IgD-negative memory B cell (primary cell): ENCODE results near the gene FGF19. TPM values are rescaled to one million over a fixed set of nuclear protein-coding genes. Genes with fewer than 3 reads are reported as not detected.
A peak's percentile ranks its signal among the peaks of the same experiment; 100 is the strongest.
"Not testable (repeated sequence)": the region's sequence is repeated elsewhere in the genome, so short reads cannot be mapped to it uniquely, and the experiment has no call there.

Experiments
- H3K27ac Mint-ChIP-seq, 3 donors: one replicate each; pipeline ENCODE4 v1.8.0; 2020 to 2022; ENCODE audit warnings: mild to moderate bottlenecking in 3 of 3, mixed read lengths in 3 of 3, moderate library complexity in 1 of 3
- H3K27me3 Mint-ChIP-seq: one replicate; pipeline ENCODE4 v1.8.0; 2021; ENCODE audit warnings: mixed read lengths
- H3K36me3 Mint-ChIP-seq: one replicate; pipeline ENCODE4 v1.8.0; 2020; ENCODE audit warnings: mild to moderate bottlenecking, mixed read lengths
- H3K4me1 Mint-ChIP-seq, 3 donors: one replicate each; pipeline ENCODE4 v1.8.0; 2020 to 2022; ENCODE audit warnings: mixed read lengths in 3 of 3, mild to moderate bottlenecking in 1 of 3
- H3K4me3 Mint-ChIP-seq, 4 donors: one replicate each; pipeline ENCODE4 v1.8.0; 2020 to 2022; ENCODE audit warnings: mild to moderate bottlenecking in 4 of 4, mixed read lengths in 4 of 4, moderate library complexity in 3 of 4
- H3K9me3 Mint-ChIP-seq, 3 donors: one replicate each; pipeline ENCODE4 v1.8.0; 2020 to 2021; ENCODE audit warnings: mixed read lengths in 3 of 3, mild to moderate bottlenecking in 1 of 3
- polyA plus RNA-seq: library from polyadenylated mRNA; unstranded; fragments of 300-500 nt; fragmentation: Illumina TruSeq; gene quantifications from one replicate; pipeline ENCODE4 v1.2.3, GENCODE V29; 2021

FGF19 gene
- polyA plus RNA-seq, 1 donor from 2014 or later = not detected

- Mint-ChIP-seq H3K27me3 (peaks cover 32% of the 10 kb centered on the region), H3K9me3 (no peaks in the 10 kb centered on the region), H3K4me1 (peaks cover 3 to 9% (median 7%) of the 10 kb centered on the region in 3 donors), H3K27ac (no peak overlapping the region), H3K4me3 (peak overlapping the region in 1 of 4 donors; percentile 23), H3K36me3 (no peaks in the 10 kb centered on the region)
Observed at GRCh38 chr11:69705901-69706787, 2.3 kb upstream of the FGF19 start.

DNA sequence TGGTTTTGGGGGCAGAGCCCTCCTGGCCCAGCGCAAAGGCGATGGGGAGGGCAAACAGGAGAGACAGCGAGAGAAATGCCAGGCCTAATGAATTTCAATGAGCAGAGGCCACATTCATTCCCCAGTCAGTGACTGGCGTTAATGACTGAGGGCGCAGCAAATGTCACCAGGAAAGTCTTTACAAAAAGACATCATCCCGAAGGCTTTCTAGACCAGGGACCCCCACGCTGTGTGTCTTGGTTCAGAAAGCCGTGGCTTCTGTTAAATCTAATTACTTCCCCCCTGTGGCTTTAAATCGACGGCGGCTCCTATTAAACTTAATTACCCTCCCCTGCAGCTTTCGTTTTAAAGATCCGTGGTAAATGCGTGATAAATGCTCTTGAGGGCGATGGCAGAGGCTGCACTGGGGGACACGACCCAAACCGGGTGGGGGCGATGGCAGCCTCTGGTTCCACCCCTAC lies 1.6 kb upstream of the FGF19 start:
- no peak overlapping the region for H3K4me3 Mint-ChIP-seq
- peaks cover 36% of the 10 kb centered on the region for H3K27me3 Mint-ChIP-seq
- H3K4me1 Mint-ChIP-seq = peaks cover 3 to 8% (median 7%) of the 10 kb centered on the region in 3 donors
- no peaks in the 10 kb centered on the region for H3K36me3 Mint-ChIP-seq
- no peaks in the 10 kb centered on the region for H3K9me3 Mint-ChIP-seq
- H3K27ac Mint-ChIP-seq = peak overlapping the region in 1 of 3 donors; percentile 39

GRCh38 chr11:69704508-69705253 lies 859 bp upstream of the FGF19 start:
- H3K36me3 Mint-ChIP-seq = no peaks in the 10 kb centered on the region
- H3K27me3 Mint-ChIP-seq = peaks cover 38% of the 10 kb centered on the region
- H3K4me3 Mint-ChIP-seq = peak overlapping the region in 2 of 4 donors; percentile 12 to 47
- H3K9me3 Mint-ChIP-seq = no peaks in the 10 kb centered on the region
- peaks cover 3 to 8% (median 7%) of the 10 kb centered on the region in 3 donors for H3K4me1 Mint-ChIP-seq
- H3K27ac Mint-ChIP-seq = no peak overlapping the region

DNA sequence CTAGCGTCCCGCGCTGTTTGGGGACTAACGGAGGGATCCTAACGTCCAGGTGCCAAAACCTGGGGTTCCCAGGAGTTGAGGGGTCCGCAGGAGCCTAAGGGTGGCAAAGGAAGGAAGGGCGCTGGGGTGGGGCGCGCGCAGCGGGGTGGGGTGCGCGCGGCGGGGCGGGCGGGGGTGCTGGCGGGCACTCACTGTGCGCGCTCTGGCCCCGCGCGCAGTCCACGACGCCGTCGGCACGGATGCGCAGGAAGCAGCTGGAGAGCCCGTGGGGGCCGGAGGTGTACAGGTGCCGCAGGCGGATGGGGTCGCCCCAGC lies 412 bp downstream of the FGF19 start:
- Mint-ChIP-seq H3K27me3 (peaks cover 46% of the 10 kb centered on the region), H3K4me1 (peaks cover 3 to 8% (median 7%) of the 10 kb centered on the region in 3 donors), H3K36me3 (no peaks in the 10 kb centered on the region), H3K9me3 (no peaks in the 10 kb centered on the region), H3K4me3 (peak overlapping the region in 1 of 4 donors; percentile 33), H3K27ac (no peak overlapping the region)

DNA sequence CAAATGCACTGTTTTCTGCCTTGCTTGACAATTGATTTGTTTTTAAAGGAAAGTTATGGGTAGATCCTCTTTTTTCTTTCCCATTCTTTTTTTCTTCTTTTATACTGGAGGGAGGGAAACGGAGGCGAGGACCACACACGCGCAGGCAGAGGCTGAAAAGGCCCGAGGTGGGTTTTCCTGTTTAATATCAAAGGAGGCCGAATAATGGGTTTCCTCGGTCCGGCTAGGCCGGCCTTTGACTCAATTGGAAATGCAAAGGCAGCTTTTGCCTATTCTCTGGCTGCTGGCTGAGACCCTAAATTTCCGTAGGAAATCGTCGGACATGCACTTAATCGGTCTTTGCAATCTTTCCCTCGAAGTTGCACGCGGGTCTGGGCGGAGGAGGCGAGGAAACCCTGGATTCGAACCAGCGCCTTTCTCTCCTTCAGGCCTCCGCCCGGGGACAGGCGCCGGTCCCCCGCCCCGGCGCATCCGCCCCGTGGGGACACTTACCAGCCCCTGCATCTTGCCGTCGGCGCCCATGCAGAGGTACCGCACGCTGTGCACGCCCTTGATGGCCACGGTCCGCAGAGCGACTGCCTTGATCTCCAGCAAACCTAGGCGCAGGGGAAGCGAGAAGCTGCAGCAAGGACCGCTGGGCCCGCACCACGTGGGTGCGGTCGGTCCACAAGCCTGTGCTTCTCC lies 911 bp downstream of the FGF19 start:
- Mint-ChIP-seq H3K27ac (no peak overlapping the region), H3K4me1 (peaks cover 3 to 8% (median 7%) of the 10 kb centered on the region in 3 donors), H3K27me3 (peaks cover 49% of the 10 kb centered on the region), H3K4me3 (peak overlapping the region in 1 of 4 donors; percentile 33), H3K9me3 (no peaks in the 10 kb centered on the region), H3K36me3 (no peaks in the 10 kb centered on the region)

DNA sequence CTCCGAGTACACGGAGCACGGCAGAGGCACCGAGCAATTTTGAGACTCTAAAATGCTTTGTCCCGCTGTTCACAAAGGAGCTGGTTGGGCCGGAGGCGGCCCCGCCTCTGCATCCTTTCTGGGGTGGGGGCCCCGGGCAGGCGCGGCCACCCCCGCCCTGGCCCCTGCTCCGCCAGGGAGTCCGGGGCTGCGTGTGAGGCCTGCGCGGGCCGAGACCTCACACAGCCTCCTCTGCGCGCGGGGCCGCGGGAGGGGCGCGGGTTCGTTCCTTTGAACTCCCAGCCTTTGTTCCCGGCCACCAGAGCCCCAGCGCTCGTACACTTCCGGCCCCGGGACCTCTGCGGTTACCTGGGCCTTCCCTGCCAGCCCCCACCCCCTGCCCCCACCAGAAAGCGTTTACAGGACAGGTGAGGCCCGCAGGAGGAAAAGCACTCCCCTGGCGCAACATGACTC lies 1.6 kb downstream of the FGF19 start:
- peaks cover under 1 to 7% (median 6%) of the 10 kb centered on the region in 3 donors for H3K4me1 Mint-ChIP-seq
- H3K4me3 Mint-ChIP-seq = no peak overlapping the region
- H3K9me3 Mint-ChIP-seq = no peaks in the 10 kb centered on the region
- peaks cover 52% of the 10 kb centered on the region for H3K27me3 Mint-ChIP-seq
- no peaks in the 10 kb centered on the region for H3K36me3 Mint-ChIP-seq
- H3K27ac Mint-ChIP-seq = no peak overlapping the region

- Mint-ChIP-seq H3K27me3 (peaks cover 53% of the 10 kb centered on the region), H3K4me1 (peaks cover 0 to 4% (median 2%) of the 10 kb centered on the region in 3 donors), H3K4me3 (no peak overlapping the region), H3K9me3 (no peaks in the 10 kb centered on the region), H3K27ac (peak overlapping the region in 2 of 3 donors; percentile 28 to 67), H3K36me3 (no peaks in the 10 kb centered on the region)
Observed at GRCh38 chr11:69700278-69701140, 3.3 kb downstream of the FGF19 start.

- Mint-ChIP-seq H3K27me3 (peaks cover 47% of the 10 kb centered on the region), H3K36me3 (no peaks in the 10 kb centered on the region), H3K4me1 (peaks cover 0 to 2% (median 2%) of the 10 kb centered on the region in 3 donors), H3K27ac (no peak overlapping the region), H3K9me3 (no peaks in the 10 kb centered on the region), H3K4me3 (peak overlapping the region in 1 of 4 donors; percentile 58)
Observed at GRCh38 chr11:69699213-69699612, 4.6 kb downstream of the FGF19 start.

DNA sequence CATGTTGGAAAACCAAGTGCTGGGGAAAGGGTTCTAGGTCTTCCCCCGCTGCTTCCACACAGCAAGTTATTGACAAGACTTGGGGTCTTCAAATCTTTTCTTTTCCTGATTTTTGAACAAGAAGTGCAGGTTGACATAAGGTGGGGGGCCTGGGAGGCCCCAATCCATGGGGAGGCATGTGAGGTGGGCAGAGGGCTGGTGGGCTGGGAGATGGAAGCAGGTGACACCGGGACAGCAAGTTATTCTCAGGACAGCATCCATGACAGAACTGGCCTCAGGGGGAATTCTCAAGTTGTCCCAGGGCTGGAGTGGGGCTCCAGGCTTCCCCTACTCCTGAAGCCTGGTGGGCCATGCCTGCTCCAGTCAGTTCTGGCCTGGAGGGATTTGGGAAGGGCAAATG lies 5.5 kb downstream of the FGF19 start:
- Mint-ChIP-seq H3K4me3 (no peak overlapping the region), H3K9me3 (no peaks in the 10 kb centered on the region), H3K36me3 (no peaks in the 10 kb centered on the region), H3K27ac (no peak overlapping the region), H3K27me3 (peaks cover 48% of the 10 kb centered on the region), H3K4me1 (peaks cover 0 to 2% (median 2%) of the 10 kb centered on the region in 3 donors)

- Mint-ChIP-seq H3K27me3 (peaks cover 46% of the 10 kb centered on the region), H3K36me3 (no peaks in the 10 kb centered on the region), H3K27ac (no peak overlapping the region), H3K4me1 (peaks cover 0 to 2% (median 0%) of the 10 kb centered on the region in 3 donors), H3K4me3 (no peak overlapping the region), H3K9me3 (no peaks in the 10 kb centered on the region)
Observed at GRCh38 chr11:69697861-69698260, 6.0 kb downstream of the FGF19 start.

DNA sequence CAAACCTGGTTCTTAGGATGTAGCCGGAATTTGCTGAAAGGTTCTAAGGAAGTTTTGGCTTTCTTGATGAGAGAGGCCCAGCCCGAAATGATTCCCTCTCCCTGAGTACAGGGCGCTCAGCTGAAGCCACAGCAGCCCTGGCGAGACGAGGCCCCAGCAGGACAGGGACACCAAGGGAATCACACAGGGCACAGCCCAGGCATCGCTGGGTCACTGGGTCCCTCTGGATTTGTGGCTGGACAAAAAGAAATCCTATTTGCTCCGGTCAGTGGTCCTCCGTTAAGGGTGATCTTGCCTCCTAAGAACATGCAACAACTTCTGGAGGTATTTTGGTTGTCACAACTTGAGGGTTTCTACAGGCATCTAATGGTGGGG lies 6.4 kb downstream of the FGF19 start:
- H3K36me3 Mint-ChIP-seq = no peaks in the 10 kb centered on the region
- no peak overlapping the region for H3K4me3 Mint-ChIP-seq
- peaks cover 47% of the 10 kb centered on the region for H3K27me3 Mint-ChIP-seq
- H3K9me3 Mint-ChIP-seq = peaks cover 0 to 1% (median 0%) of the 10 kb centered on the region in 3 donors
- no peaks in the 10 kb centered on the region for H3K4me1 Mint-ChIP-seq
- H3K27ac Mint-ChIP-seq = no peak overlapping the region

- Mint-ChIP-seq H3K4me3 (no peak overlapping the region), H3K4me1 (no peaks in the 10 kb centered on the region), H3K27me3 (peaks cover 49% of the 10 kb centered on the region), H3K9me3 (peaks cover 0 to 1% (median 0%) of the 10 kb centered on the region in 3 donors), H3K27ac (no peak overlapping the region), H3K36me3 (no peaks in the 10 kb centered on the region)
Observed at GRCh38 chr11:69696749-69697468, 6.9 kb downstream of the FGF19 start.

GRCh38 chr11:69695995-69696394 lies 7.8 kb downstream of the FGF19 start:
- H3K36me3 Mint-ChIP-seq, H3K4me1 Mint-ChIP-seq, H3K9me3 Mint-ChIP-seq, H3K27ac Mint-ChIP-seq: not testable (repeated sequence)
- peak overlapping the region in 1 of 4 donors; percentile 39 for H3K4me3 Mint-ChIP-seq
- peaks cover 48% of the 10 kb centered on the region for H3K27me3 Mint-ChIP-seq

DNA sequence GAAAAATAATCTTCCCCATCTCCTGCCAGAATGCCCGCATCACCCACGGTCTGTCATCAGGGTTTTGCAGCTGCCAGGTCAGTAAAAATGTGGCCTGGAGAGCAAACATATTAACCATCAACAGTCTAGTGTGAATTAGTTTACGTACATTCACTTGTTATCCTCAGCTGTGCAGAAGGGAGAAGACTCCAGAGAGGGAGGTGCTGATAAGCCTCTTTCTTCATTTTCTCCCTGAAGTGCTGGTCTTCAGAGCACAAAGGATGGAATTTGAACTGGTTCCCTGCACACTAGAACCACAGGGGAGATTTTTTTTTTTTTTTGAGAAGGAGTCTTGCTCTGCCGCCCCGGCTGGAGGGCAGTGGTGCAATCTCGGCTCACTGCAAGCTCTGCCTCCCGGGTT lies 8.2 kb downstream of the FGF19 start:
- H3K36me3 Mint-ChIP-seq = no peaks in the 10 kb centered on the region
- no peak overlapping the region for H3K27ac Mint-ChIP-seq
- H3K4me1 Mint-ChIP-seq = no peaks in the 10 kb centered on the region
- no peak overlapping the region for H3K4me3 Mint-ChIP-seq
- H3K9me3 Mint-ChIP-seq = peaks cover 0 to 4% (median 0%) of the 10 kb centered on the region in 3 donors
- peaks cover 49% of the 10 kb centered on the region for H3K27me3 Mint-ChIP-seq
